GM23338 (cell line): Measurements from ENCODE around the gene ESYT2.

Experiments
- CREB1 ChIP-seq: fragments of 250-450 bp; sonication (Bioruptor Pico); IDR thresholded peaks from 2 replicates; pipeline ENCODE4 v1.5.0; 2020; ENCODE audit warnings: low read depth, mild to moderate bottlenecking, moderate library complexity
- EZH2 ChIP-seq: fragments of 200-600 bp; sonication (generic); IDR thresholded peaks from one replicate; pipeline ENCODE4 v1.8.0; 2017; ENCODE audit warnings: antibody characterized with exemption, mild to moderate bottlenecking, low read depth; ENCODE audit not compliant: unreplicated experiment
- EZH2phosphoT487 ChIP-seq: fragments of 200-600 bp; sonication (generic); IDR thresholded peaks from one replicate; pipeline ENCODE4 v1.8.1; 2018; ENCODE audit warnings: antibody characterized with exemption; ENCODE audit not compliant: unreplicated experiment
- JUNB ChIP-seq: IDR thresholded peaks from one replicate; pipeline ENCODE4 v1.6.1; 2016; ENCODE audit warnings: antibody characterized with exemption; ENCODE audit not compliant: unreplicated experiment
- POLR2AphosphoS5 ChIP-seq: IDR thresholded peaks from 2 replicates; pipeline ENCODE4 v1.6.1; 2016; ENCODE audit warnings: antibody characterized with exemption, low read depth
- STAT1 ChIP-seq: IDR thresholded peaks from one replicate; pipeline ENCODE4 v1.6.1; 2016; ENCODE audit warnings: antibody characterized with exemption; ENCODE audit not compliant: unreplicated experiment
- ZNF114 ChIP-seq: fragments of 250-450 bp; sonication (Bioruptor Pico); IDR thresholded peaks from 2 replicates; pipeline ENCODE4 v1.5.0; 2020; ENCODE audit warnings: mild to moderate bottlenecking, moderate library complexity
- TF ChIP-seq, protein P1 (sequence below), 2 experiments: fragments of 200-600 bp in 1 of 2; sonication (generic) in 1 of 2; conservative IDR thresholded peaks; 2 replicates each; pipeline versions ENCODE4 v1.5.1 to v1.6.1; 2016 to 2017; ENCODE audit warnings: antibody characterized with exemption in 2 of 2, low read depth in 2 of 2, mild to moderate bottlenecking in 2 of 2, moderate library complexity in 1 of 2
- TF ChIP-seq, protein P2 (sequence below): IDR thresholded peaks from one replicate; pipeline ENCODE4 v1.6.1; 2018; ENCODE audit warnings: antibody characterized with exemption; ENCODE audit not compliant: unreplicated experiment
- TF ChIP-seq, protein P3 (sequence below): IDR thresholded peaks from 2 replicates; pipeline ENCODE4 v1.6.1; 2016; ENCODE audit warnings: antibody characterized with exemption

DNA sequence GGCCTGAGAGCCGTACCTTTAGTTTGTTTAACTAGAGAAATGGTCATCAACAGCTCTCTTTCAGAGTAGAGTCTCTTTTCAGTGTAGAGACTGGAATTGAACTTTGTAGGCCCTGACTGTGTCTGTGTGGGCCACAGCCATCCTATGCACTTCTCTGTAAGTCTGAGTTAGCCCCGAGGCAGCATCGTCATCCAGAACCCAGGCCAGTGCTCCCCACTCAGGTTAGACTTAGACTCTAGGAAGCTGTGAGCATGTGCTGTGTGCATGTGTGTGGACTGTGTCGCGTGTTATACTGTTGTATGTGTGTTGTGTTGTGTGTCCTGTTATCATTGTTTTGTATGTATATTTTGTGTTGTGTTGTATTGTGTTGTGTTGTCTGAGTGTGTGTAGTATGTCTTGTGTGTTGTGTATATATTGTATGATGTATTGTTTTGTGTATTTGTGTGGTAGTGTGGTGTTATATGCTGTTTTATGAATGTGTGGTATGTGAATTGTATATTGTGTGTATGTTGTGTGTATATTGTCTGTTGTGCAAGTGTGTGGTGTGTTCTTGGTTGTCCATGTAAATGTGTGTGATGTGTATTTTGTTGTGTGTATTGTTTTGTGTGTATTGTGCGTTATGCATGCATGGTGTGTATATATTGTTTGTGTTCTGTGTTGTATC is 106.6 kb downstream of the ESYT2 start:
- TF ChIP-seq, protein P1, sequence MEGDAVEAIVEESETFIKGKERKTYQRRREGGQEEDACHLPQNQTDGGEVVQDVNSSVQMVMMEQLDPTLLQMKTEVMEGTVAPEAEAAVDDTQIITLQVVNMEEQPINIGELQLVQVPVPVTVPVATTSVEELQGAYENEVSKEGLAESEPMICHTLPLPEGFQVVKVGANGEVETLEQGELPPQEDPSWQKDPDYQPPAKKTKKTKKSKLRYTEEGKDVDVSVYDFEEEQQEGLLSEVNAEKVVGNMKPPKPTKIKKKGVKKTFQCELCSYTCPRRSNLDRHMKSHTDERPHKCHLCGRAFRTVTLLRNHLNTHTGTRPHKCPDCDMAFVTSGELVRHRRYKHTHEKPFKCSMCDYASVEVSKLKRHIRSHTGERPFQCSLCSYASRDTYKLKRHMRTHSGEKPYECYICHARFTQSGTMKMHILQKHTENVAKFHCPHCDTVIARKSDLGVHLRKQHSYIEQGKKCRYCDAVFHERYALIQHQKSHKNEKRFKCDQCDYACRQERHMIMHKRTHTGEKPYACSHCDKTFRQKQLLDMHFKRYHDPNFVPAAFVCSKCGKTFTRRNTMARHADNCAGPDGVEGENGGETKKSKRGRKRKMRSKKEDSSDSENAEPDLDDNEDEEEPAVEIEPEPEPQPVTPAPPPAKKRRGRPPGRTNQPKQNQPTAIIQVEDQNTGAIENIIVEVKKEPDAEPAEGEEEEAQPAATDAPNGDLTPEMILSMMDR (conservative IDR thresholded peaks at IDR 0.05; ENCODE audit: low read depth in 2 of 2), result no peak
- TF ChIP-seq POLR2AphosphoS5, result no peak
- TF ChIP-seq JUNB, result no peak
- TF ChIP-seq, protein P2, sequence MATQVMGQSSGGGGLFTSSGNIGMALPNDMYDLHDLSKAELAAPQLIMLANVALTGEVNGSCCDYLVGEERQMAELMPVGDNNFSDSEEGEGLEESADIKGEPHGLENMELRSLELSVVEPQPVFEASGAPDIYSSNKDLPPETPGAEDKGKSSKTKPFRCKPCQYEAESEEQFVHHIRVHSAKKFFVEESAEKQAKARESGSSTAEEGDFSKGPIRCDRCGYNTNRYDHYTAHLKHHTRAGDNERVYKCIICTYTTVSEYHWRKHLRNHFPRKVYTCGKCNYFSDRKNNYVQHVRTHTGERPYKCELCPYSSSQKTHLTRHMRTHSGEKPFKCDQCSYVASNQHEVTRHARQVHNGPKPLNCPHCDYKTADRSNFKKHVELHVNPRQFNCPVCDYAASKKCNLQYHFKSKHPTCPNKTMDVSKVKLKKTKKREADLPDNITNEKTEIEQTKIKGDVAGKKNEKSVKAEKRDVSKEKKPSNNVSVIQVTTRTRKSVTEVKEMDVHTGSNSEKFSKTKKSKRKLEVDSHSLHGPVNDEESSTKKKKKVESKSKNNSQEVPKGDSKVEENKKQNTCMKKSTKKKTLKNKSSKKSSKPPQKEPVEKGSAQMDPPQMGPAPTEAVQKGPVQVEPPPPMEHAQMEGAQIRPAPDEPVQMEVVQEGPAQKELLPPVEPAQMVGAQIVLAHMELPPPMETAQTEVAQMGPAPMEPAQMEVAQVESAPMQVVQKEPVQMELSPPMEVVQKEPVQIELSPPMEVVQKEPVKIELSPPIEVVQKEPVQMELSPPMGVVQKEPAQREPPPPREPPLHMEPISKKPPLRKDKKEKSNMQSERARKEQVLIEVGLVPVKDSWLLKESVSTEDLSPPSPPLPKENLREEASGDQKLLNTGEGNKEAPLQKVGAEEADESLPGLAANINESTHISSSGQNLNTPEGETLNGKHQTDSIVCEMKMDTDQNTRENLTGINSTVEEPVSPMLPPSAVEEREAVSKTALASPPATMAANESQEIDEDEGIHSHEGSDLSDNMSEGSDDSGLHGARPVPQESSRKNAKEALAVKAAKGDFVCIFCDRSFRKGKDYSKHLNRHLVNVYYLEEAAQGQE, result no peak
- TF ChIP-seq EZH2, result no peak
- TF ChIP-seq EZH2phosphoT487, result no peak
- TF ChIP-seq CREB1, result no peak
- TF ChIP-seq, protein P3, sequence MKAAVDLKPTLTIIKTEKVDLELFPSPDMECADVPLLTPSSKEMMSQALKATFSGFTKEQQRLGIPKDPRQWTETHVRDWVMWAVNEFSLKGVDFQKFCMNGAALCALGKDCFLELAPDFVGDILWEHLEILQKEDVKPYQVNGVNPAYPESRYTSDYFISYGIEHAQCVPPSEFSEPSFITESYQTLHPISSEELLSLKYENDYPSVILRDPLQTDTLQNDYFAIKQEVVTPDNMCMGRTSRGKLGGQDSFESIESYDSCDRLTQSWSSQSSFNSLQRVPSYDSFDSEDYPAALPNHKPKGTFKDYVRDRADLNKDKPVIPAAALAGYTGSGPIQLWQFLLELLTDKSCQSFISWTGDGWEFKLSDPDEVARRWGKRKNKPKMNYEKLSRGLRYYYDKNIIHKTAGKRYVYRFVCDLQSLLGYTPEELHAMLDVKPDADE, result no peak
- no peak for TF ChIP-seq STAT1
- no peak for TF ChIP-seq ZNF114
